Urinary bladder (tissue), 4 donors: ENCODE results near the gene TGM5. TPM values are rescaled to one million over a fixed set of nuclear protein-coding genes. Genes with fewer than 3 reads are reported as not detected.
"Not testable (repeated sequence)": the region's sequence is repeated elsewhere in the genome, so short reads cannot be mapped to it uniquely, and the experiment has no call there.

Source experiments
- DNase-seq: peaks from one replicate; pipeline ENCODE4 v3.0.0-alpha.2; 2015; ENCODE audit errors: extremely low spot score
- H3K27ac ChIP-seq: one replicate; pipeline ENCODE4 v1.5.1; 2013; ENCODE audit warnings: low read depth, mild to moderate bottlenecking, moderate library complexity
- H3K36me3 ChIP-seq: one replicate; pipeline ENCODE4 v1.6.1; 2013; ENCODE audit warnings: mild to moderate bottlenecking, moderate library complexity; ENCODE audit not compliant: insufficient read depth
- H3K4me1 ChIP-seq: one replicate; pipeline ENCODE4 v1.6.1; 2013; ENCODE audit warnings: mild to moderate bottlenecking, moderate library complexity; ENCODE audit not compliant: insufficient read depth
- H3K4me3 ChIP-seq: one replicate; pipeline ENCODE4 v1.5.1; 2013; ENCODE audit warnings: low read depth, low read length
- WGBS: extraction: QIAGEN DNeasy Blood & Tissue Kit; methylation state at CpG from one replicate; pipeline ENCODE4 v1.1.7; 2013; 5-methylcytosine and 5-hydroxymethylcytosine counted together
- polyA plus RNA-seq: library from polyadenylated mRNA; stranded (reverse); fragments of 200-250 nt; gene quantifications from one replicate; pipeline ENCODE4 v1.2.3, GENCODE V29; 2013
- total RNA-seq: library from RNA; depleted of rRNA; stranded (reverse); fragments of >200 nt; gene quantifications from one replicate; pipeline ENCODE4 v1.2.3, GENCODE V29; 2014
- donor health status: healthy with polysubstance abuse.
- donor health status: healthy.

TGM5 gene
- total RNA-seq: 0.26 TPM
- polyA plus RNA-seq: 0.16 TPM

- DNase-seq: no peak
- H3K4me3 ChIP-seq: no peak within 1 kb of the TSS
- H3K4me1 ChIP-seq: no peaks in the 10 kb centered on the region
- no peaks in the 10 kb centered on the region for H3K36me3 ChIP-seq
- 68% methylated on average over 8 of the region's 8 CpGs for WGBS
- no peak within 1 kb of the TSS for H3K27ac ChIP-seq
Measured at GRCh38 chr15:43266834-43267233, at the start of gene TGM5. Gene TGM5, minus strand, starts transcription at chr15:43266928. Its CDS starts 79 bp downstream, at chr15:43266849.

- no peak overlapping the region for H3K4me3 ChIP-seq
- no peaks in the 10 kb centered on the region for H3K4me1 ChIP-seq
- DNase-seq: no peak
- no peaks in the 10 kb centered on the region for H3K36me3 ChIP-seq
- H3K27ac ChIP-seq: no peak overlapping the region
- 61% methylated on average over 3 of the region's 3 CpGs for WGBS
Measured at GRCh38 chr15:43314171-43314570, 47.4 kb upstream of the TGM5 start.

- DNase-seq: no peak
- no peak overlapping the region for H3K27ac ChIP-seq
- H3K36me3 ChIP-seq: no peaks in the 10 kb centered on the region
- H3K4me1 ChIP-seq: no peaks in the 10 kb centered on the region
- 68% methylated on average over 4 of the region's 4 CpGs for WGBS
- no peak overlapping the region for H3K4me3 ChIP-seq
Measured at GRCh38 chr15:43312378-43312777, 45.6 kb upstream of the TGM5 start.

- Histone ChIP-seq H3K4me1 (no peaks in the 10 kb centered on the region), H3K36me3 (no peaks in the 10 kb centered on the region), H3K27ac (no peak within 1 kb of the TSS), H3K4me3 (no peak within 1 kb of the TSS)
- no peak for DNase-seq
- WGBS: 87% methylated on average over 11 of the region's 11 CpGs
Measured at GRCh38 chr15:43302205-43302817, 35.6 kb upstream of the TGM5 start, which contains the start of gene TGM7. Gene TGM7, minus strand, starts transcription at chr15:43302255.

- DNase-seq: no peak
Measured at GRCh38 chr15:43299884-43300283, 33.2 kb upstream of the TGM5 start.

GRCh38 chr15:43299411-43299810 is 32.7 kb upstream of the TGM5 start:
- Histone ChIP-seq H3K27ac (no peak overlapping the region), H3K4me3 (no peak overlapping the region), H3K4me1 (no peaks in the 10 kb centered on the region), H3K36me3 (no peaks in the 10 kb centered on the region)
- 90% methylated on average over 3 of the region's 3 CpGs for WGBS
- DNase-seq: no peak

More at GRCh38 chr15:43299884-43300283, 33.2 kb upstream of the TGM5 start:
- Histone ChIP-seq H3K27ac (no peak overlapping the region), H3K36me3 (no peaks in the 10 kb centered on the region), H3K4me1 (no peaks in the 10 kb centered on the region), H3K4me3 (no peak overlapping the region)

- H3K4me3 ChIP-seq: no peak overlapping the region
- WGBS: 62% methylated on average over 6 of the region's 6 CpGs
- peaks cover 2% of the 10 kb centered on the region for H3K4me1 ChIP-seq
- no peaks in the 10 kb centered on the region for H3K36me3 ChIP-seq
- DNase-seq: no peak
- H3K27ac ChIP-seq: no peak overlapping the region
Measured at GRCh38 chr15:43294091-43294706, 27.5 kb upstream of the TGM5 start.

- no peak overlapping the region for H3K4me3 ChIP-seq
- 6% methylated on average over 24 of the region's 24 CpGs for WGBS
Measured at GRCh38 chr15:43293432-43293831, 26.7 kb upstream of the TGM5 start.

GRCh38 chr15:43292375-43293078 is 25.8 kb upstream of the TGM5 start:
- DNase-seq: no peak
- H3K4me3 ChIP-seq: no peak overlapping the region
- no peak overlapping the region for H3K27ac ChIP-seq
- 57% methylated on average over 12 of the region's 12 CpGs for WGBS
- no peaks in the 10 kb centered on the region for H3K36me3 ChIP-seq
- peaks cover 2% of the 10 kb centered on the region for H3K4me1 ChIP-seq

More at GRCh38 chr15:43293432-43293831, 26.7 kb upstream of the TGM5 start:
- Histone ChIP-seq H3K4me1 (peaks cover 2% of the 10 kb centered on the region), H3K36me3 (no peaks in the 10 kb centered on the region), H3K27ac (no peak overlapping the region)
- no peak for DNase-seq

- DNase-seq, H3K27ac ChIP-seq, H3K4me1 ChIP-seq, H3K36me3 ChIP-seq, H3K4me3 ChIP-seq: not testable (repeated sequence)
- WGBS: 95% methylated on average over 2 of the region's 3 CpGs
Measured at GRCh38 chr15:43289656-43290055, 22.9 kb upstream of the TGM5 start.

- no peak for DNase-seq
- no peak overlapping the region for H3K27ac ChIP-seq
- H3K4me1 ChIP-seq: no peaks in the 10 kb centered on the region
- no peak overlapping the region for H3K4me3 ChIP-seq
- 72% methylated on average over 15 of the region's 15 CpGs for WGBS
- H3K36me3 ChIP-seq: no peaks in the 10 kb centered on the region
Measured at GRCh38 chr15:43287254-43287653, 20.5 kb upstream of the TGM5 start.

- whole genome bisulfite sequencing: 59% methylated on average over 7 of the region's 7 CpGs
- H3K36me3 ChIP-seq: no peaks in the 10 kb centered on the region
- DNase-seq: no peak
- no peak overlapping the region for H3K27ac ChIP-seq
- no peak overlapping the region for H3K4me3 ChIP-seq
- H3K4me1 ChIP-seq: no peaks in the 10 kb centered on the region
Measured at GRCh38 chr15:43286074-43286473, 19.3 kb upstream of the TGM5 start.

GRCh38 chr15:43285609-43286037 is 18.9 kb upstream of the TGM5 start:
- no peaks in the 10 kb centered on the region for H3K36me3 ChIP-seq
- DNase-seq: peak; percentile 17
- no peak overlapping the region for H3K27ac ChIP-seq
- no peaks in the 10 kb centered on the region for H3K4me1 ChIP-seq
- no peak overlapping the region for H3K4me3 ChIP-seq
- 7% methylated on average over 4 of the region's 4 CpGs for WGBS

- no peaks in the 10 kb centered on the region for H3K36me3 ChIP-seq
- H3K4me1 ChIP-seq: no peaks in the 10 kb centered on the region
- no peak overlapping the region for H3K27ac ChIP-seq
- WGBS: 67% methylated on average over 1 of the region's 1 CpG
- no peak overlapping the region for H3K4me3 ChIP-seq
- no peak for DNase-seq
Measured at GRCh38 chr15:43283526-43283925, 16.8 kb upstream of the TGM5 start.
